Measurements from ENCODE around the gene CACHD1.

Gene CACHD1

DNA sequence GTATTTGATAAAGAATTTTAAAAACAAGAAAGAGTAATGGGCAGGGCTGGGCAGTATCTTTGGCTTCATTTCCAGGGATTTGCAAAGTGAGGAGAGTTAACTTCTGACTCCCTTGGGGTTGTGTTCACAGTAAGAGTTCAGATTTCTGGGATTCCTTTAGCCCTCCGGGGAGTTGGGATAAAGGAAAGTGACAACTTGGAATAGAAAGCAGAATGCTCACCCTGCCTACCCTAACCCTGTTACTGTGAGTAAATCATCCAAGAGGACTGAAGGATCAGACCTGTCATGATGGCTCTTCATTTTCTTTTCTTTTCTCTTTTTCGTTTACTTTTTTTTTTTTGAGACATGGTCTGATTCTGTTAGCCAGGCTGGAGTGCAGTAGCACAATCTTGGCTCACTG is 76.1 kb downstream of the CACHD1 start:
- Histone ChIP-seq H2BK5ac (ENCODE audit: low read length) (no peak overlapping the region), H3K36me3 (ENCODE audit: control insufficient read depth, insufficient read depth, low read length) (no peaks in the 10 kb centered on the region), H4K8ac (ENCODE audit: low read depth, low read length) (no peak overlapping the region), H4K5ac (ENCODE audit: low read length) (no peak overlapping the region), H3K4ac (ENCODE audit: low read depth, low read length) (no peak overlapping the region), H3K4me2 (ENCODE audit: low read length) (no peak overlapping the region), H3K27ac (ENCODE audit: low read depth, low read length) (no peak overlapping the region), H3K23ac (ENCODE audit: low read length) (no peak overlapping the region), H2BK15ac (replicated peaks; ENCODE audit: low read depth) (no peak overlapping the region), H2AK5ac (ENCODE audit: low read length) (no peak overlapping the region), H3K79me2 (ENCODE audit: control insufficient read depth, insufficient read depth, low read length) (peaks cover 37% of the 10 kb centered on the region), H2BK120ac (ENCODE audit: low read depth, low read length) (no peak overlapping the region), H3K4me3 (ENCODE audit: low read length) (no peak overlapping the region), H3K18ac (ENCODE audit: low read length) (peak overlapping the region; percentile 84), H3K56ac (ENCODE audit: low read length) (no peak overlapping the region), H3K4me1 (ENCODE audit: control insufficient read depth, low read depth, low read length) (peaks cover 11% of the 10 kb centered on the region), H3K9ac (ENCODE audit: low read length) (no peak overlapping the region), H3K79me1 (ENCODE audit: low read length) (peaks cover 21% of the 10 kb centered on the region), H3K27me3 (ENCODE audit: insufficient read depth, low read length, poor library complexity) (no peaks in the 10 kb centered on the region)
- no CpG with 5 or more reads among the region's 2 CpGs for WGBS (ENCODE audit: extremely low coverage, insufficient coverage, low lambda C conversion rate)
- peak; percentile 83 for DNase-seq

DNA sequence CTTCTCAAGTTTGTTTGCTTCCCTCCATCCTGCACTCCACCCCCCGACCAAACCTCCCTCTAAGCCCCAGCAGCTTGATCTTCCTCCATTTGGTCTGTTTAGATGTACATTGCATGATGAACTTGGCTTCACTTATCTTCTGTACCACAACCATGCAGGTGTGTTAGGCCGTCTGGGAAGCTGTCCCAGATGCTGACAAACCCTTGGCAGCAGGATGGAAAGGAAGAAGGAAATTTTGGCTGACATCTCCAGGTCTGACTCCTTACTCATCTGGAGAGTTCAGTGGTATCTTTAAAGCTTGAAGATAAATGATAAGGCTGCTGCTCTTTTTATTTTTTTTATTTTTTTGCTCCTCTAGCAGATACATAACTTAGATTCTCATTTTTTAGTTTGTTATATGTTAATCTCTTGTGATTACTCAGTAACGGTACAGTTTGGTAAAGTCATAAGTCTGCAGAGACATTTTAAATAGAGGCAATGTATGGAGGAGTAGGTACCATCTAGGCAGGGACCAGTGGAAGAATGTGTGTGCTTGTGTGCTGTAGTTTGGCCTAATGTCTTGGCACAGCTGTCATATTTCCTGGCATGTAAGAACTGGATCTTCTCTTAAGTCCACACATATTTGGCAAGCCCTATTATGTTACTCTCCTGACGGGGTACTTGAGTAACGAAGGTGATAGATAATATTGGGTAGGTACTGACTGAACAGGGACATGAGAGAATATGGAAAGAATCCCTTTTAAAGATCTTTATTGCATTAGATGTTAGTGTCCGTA is 79.7 kb downstream of the CACHD1 start:
- Histone ChIP-seq H3K27me3 (ENCODE audit: insufficient read depth, low read length, poor library complexity) (no peaks in the 10 kb centered on the region), H3K4me3 (ENCODE audit: low read length) (no peak overlapping the region), H3K4me1 (ENCODE audit: control insufficient read depth, low read depth, low read length) (peaks cover 6% of the 10 kb centered on the region), H3K79me2 (ENCODE audit: control insufficient read depth, insufficient read depth, low read length) (peaks cover 22% of the 10 kb centered on the region), H3K4me2 (ENCODE audit: low read length) (no peak overlapping the region), H2BK120ac (ENCODE audit: low read depth, low read length) (no peak overlapping the region), H3K18ac (ENCODE audit: low read length) (no peak overlapping the region), H3K36me3 (ENCODE audit: control insufficient read depth, insufficient read depth, low read length) (no peaks in the 10 kb centered on the region), H3K9ac (ENCODE audit: low read length) (no peak overlapping the region), H3K4ac (ENCODE audit: low read depth, low read length) (no peak overlapping the region), H3K56ac (ENCODE audit: low read length) (no peak overlapping the region), H3K27ac (ENCODE audit: low read depth, low read length) (no peak overlapping the region), H4K8ac (ENCODE audit: low read depth, low read length) (no peak overlapping the region), H2BK15ac (replicated peaks; ENCODE audit: low read depth) (no peak overlapping the region), H2BK5ac (ENCODE audit: low read length) (no peak overlapping the region), H2AK5ac (ENCODE audit: low read length) (no peak overlapping the region), H3K23ac (ENCODE audit: low read length) (no peak overlapping the region), H4K5ac (ENCODE audit: low read length) (no peak overlapping the region), H3K79me1 (ENCODE audit: low read length) (peaks cover 16% of the 10 kb centered on the region)
- no peak for DNase-seq
- WGBS (ENCODE audit: extremely low coverage, insufficient coverage, low lambda C conversion rate) = no CpG with 5 or more reads among the region's 6 CpGs

DNA sequence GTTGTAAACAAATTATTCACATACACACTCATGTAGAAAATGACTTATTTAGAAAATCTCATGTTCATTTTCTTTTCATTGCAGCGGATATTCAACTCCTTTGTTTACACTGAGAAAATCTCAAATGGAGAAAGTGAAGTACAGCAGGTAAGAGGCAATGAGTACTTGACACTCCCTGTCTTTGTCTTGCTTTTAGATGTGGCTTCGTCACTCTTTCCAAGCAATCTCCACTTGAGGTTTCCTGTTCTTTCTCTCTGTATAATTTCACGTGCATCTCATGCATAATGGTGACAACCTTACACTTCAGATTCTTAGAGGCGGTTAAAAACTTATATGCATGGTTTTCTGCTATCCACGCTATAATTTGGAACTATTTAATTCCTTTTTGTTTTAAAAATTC is 80.6 kb downstream of the CACHD1 start:
- Histone ChIP-seq H3K4ac (ENCODE audit: low read depth, low read length) (no peak overlapping the region), H3K4me2 (ENCODE audit: low read length) (no peak overlapping the region), H4K5ac (ENCODE audit: low read length) (no peak overlapping the region), H3K79me1 (ENCODE audit: low read length) (peaks cover 16% of the 10 kb centered on the region), H3K27ac (ENCODE audit: low read depth, low read length) (no peak overlapping the region), H3K23ac (ENCODE audit: low read length) (no peak overlapping the region), H2BK15ac (replicated peaks; ENCODE audit: low read depth) (no peak overlapping the region), H3K4me3 (ENCODE audit: low read length) (no peak overlapping the region), H3K27me3 (ENCODE audit: insufficient read depth, low read length, poor library complexity) (no peaks in the 10 kb centered on the region), H3K4me1 (ENCODE audit: control insufficient read depth, low read depth, low read length) (peaks cover under 1% of the 10 kb centered on the region), H2AK5ac (ENCODE audit: low read length) (no peak overlapping the region), H4K8ac (ENCODE audit: low read depth, low read length) (no peak overlapping the region), H3K36me3 (ENCODE audit: control insufficient read depth, insufficient read depth, low read length) (no peaks in the 10 kb centered on the region), H2BK5ac (ENCODE audit: low read length) (no peak overlapping the region), H3K18ac (ENCODE audit: low read length) (no peak overlapping the region), H3K79me2 (ENCODE audit: control insufficient read depth, insufficient read depth, low read length) (peaks cover 19% of the 10 kb centered on the region), H3K56ac (ENCODE audit: low read length) (no peak overlapping the region), H2BK120ac (ENCODE audit: low read depth, low read length) (no peak overlapping the region), H3K9ac (ENCODE audit: low read length) (no peak overlapping the region)
- no peak for DNase-seq
- no CpG with 5 or more reads among the region's 5 CpGs for WGBS (ENCODE audit: extremely low coverage, insufficient coverage, low lambda C conversion rate)

DNA sequence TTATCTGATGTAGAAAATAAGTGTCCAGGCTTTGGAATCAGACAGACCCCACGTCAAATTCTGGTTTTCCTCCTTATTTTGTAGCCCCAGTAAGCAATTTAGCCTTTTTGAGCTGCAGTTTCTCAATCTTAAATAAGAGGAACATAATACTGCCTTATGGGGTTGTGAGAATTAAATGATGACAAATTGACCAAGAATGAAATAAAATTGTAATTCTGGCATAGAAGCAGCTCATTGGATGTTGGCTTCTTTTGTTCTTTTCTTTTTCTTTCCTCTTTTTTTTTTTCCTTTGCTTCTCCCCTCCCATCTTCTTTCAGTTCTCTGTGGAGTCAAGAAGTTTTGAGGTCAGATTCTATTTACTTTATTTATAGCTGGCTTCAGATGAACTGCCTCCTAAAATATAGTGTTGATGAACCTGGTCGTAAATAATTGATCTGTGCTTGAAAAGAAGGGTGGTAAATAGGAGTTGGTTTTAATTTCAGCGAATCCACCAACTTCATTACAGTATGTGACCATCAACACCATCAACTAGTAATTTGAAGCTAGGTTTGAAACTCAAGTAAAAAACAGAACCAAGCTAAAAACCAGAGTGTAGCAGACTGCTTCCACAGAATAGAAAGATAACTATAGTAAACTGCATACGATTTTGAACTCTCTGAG is 81.1 kb downstream of the CACHD1 start:
- Histone ChIP-seq H2BK15ac (replicated peaks; ENCODE audit: low read depth) (no peak overlapping the region), H2BK120ac (ENCODE audit: low read depth, low read length) (no peak overlapping the region), H3K4me3 (ENCODE audit: low read length) (no peak overlapping the region), H3K23ac (ENCODE audit: low read length) (no peak overlapping the region), H3K27me3 (ENCODE audit: insufficient read depth, low read length, poor library complexity) (no peaks in the 10 kb centered on the region), H3K4me2 (ENCODE audit: low read length) (no peak overlapping the region), H2AK5ac (ENCODE audit: low read length) (no peak overlapping the region), H3K9ac (ENCODE audit: low read length) (no peak overlapping the region), H4K5ac (ENCODE audit: low read length) (no peak overlapping the region), H3K4ac (ENCODE audit: low read depth, low read length) (no peak overlapping the region), H3K56ac (ENCODE audit: low read length) (no peak overlapping the region), H3K36me3 (ENCODE audit: control insufficient read depth, insufficient read depth, low read length) (no peaks in the 10 kb centered on the region), H2BK5ac (ENCODE audit: low read length) (no peak overlapping the region), H3K79me2 (ENCODE audit: control insufficient read depth, insufficient read depth, low read length) (peaks cover 18% of the 10 kb centered on the region), H3K79me1 (ENCODE audit: low read length) (peaks cover 17% of the 10 kb centered on the region), H3K27ac (ENCODE audit: low read depth, low read length) (no peak overlapping the region), H3K18ac (ENCODE audit: low read length) (no peak overlapping the region), H4K8ac (ENCODE audit: low read depth, low read length) (no peak overlapping the region), H3K4me1 (ENCODE audit: control insufficient read depth, low read depth, low read length) (no peaks in the 10 kb centered on the region)
- no peak for DNase-seq
- no CpG with 5 or more reads among the region's 4 CpGs for WGBS (ENCODE audit: extremely low coverage, insufficient coverage, low lambda C conversion rate)

DNA sequence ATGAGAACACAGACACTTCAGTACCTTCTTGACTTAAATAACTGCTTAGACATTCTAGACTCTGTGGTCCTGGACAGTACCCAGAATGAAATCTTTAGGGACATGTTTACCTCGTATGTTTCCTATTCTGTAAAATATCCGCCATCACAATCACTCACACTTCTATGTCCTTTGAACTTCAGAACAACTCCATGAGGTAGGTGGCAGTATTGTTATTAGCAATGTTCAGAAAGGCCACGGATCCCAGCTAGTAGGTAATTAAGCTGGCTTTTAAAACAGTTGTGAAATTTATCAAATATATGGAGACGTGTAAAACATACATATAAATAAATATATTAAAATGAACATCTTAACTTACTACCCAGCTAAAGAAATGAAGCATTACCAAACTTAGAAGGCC is 83.4 kb downstream of the CACHD1 start:
- no CpG with 5 or more reads among the region's 4 CpGs for WGBS (ENCODE audit: extremely low coverage, insufficient coverage, low lambda C conversion rate)
- Histone ChIP-seq H3K4ac (ENCODE audit: low read depth, low read length) (no peak overlapping the region), H2BK5ac (ENCODE audit: low read length) (no peak overlapping the region), H3K18ac (ENCODE audit: low read length) (no peak overlapping the region), H3K79me2 (ENCODE audit: control insufficient read depth, insufficient read depth, low read length) (peaks cover 7% of the 10 kb centered on the region), H2BK15ac (replicated peaks; ENCODE audit: low read depth) (no peak overlapping the region), H3K27me3 (ENCODE audit: insufficient read depth, low read length, poor library complexity) (no peaks in the 10 kb centered on the region), H3K4me2 (ENCODE audit: low read length) (no peak overlapping the region), H3K79me1 (ENCODE audit: low read length) (peaks cover 11% of the 10 kb centered on the region), H2BK120ac (ENCODE audit: low read depth, low read length) (no peak overlapping the region), H4K5ac (ENCODE audit: low read length) (no peak overlapping the region), H4K8ac (ENCODE audit: low read depth, low read length) (no peak overlapping the region), H3K4me3 (ENCODE audit: low read length) (no peak overlapping the region), H3K23ac (ENCODE audit: low read length) (no peak overlapping the region), H3K36me3 (ENCODE audit: control insufficient read depth, insufficient read depth, low read length) (no peaks in the 10 kb centered on the region), H3K27ac (ENCODE audit: low read depth, low read length) (no peak overlapping the region), H3K56ac (ENCODE audit: low read length) (no peak overlapping the region), H2AK5ac (ENCODE audit: low read length) (no peak overlapping the region), H3K4me1 (ENCODE audit: control insufficient read depth, low read depth, low read length) (no peaks in the 10 kb centered on the region), H3K9ac (ENCODE audit: low read length) (no peak overlapping the region)
- DNase-seq = no peak
